ENCODE data around the gene MLYCD.

MLYCD gene

DNA sequence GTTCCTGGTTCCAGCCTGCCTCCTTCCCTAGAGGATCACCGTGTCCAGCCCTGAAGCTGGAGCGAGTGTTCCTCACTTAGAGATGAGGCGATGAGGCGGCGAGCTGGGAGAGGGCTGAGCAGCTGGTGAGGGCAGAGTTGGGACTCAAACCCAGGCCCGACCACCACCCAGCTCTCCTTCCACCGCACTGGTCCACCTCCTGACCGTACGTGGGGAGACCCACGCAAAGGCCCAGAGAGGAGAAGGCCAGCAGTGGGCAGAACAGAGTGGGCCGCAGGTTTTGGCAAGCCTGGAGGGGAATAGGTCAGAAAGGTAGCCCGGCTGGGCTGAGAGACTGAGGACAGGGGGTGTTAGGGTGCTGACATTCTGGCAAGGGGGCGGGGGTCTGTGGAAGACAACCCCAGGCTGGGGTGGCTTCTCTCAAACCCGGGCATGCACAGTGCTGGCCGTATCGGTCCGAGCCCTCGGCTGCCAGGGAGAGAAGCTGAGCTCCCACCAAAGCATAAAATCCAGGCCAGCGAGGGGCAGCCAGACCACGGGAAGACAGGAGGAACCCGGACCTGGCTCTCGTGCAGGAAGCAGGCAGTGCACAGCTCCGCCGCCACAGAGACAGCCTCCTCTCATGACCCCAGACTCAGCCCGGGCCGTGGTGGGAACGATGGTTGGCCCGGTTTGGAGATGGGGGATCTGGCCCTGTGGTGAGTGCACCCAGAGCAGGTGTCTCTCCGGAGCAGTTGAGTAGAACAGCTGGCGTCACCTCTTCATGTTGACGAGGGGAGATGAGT lies 24.9 kb downstream of the MLYCD start:
- DNase-seq: no peak
- intact Hi-C loops (cut with DNase I): no loop called here

DNA sequence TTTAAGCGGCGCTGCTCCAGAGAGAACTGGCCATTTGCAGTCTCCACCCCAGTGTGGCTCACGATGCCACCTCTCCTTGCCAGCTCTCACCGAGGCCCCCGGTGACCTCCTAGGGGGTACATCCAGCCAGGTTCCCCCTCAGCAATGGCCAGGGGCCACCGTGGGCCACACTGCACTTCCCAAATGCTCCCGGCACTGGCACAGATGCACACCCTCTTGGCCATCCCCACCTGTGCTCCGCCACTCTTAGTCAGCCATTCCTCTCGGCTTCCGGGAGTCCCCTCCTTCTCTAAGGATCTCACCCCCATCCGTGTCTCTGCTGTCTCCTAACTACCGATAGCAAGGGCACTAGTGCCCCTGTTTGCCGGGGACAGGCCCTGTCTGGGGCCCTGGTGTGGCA lies 25.8 kb downstream of the MLYCD start:
- intact Hi-C loops (cut with DNase I): no loop called here
- DNase-seq: no peak

DNA sequence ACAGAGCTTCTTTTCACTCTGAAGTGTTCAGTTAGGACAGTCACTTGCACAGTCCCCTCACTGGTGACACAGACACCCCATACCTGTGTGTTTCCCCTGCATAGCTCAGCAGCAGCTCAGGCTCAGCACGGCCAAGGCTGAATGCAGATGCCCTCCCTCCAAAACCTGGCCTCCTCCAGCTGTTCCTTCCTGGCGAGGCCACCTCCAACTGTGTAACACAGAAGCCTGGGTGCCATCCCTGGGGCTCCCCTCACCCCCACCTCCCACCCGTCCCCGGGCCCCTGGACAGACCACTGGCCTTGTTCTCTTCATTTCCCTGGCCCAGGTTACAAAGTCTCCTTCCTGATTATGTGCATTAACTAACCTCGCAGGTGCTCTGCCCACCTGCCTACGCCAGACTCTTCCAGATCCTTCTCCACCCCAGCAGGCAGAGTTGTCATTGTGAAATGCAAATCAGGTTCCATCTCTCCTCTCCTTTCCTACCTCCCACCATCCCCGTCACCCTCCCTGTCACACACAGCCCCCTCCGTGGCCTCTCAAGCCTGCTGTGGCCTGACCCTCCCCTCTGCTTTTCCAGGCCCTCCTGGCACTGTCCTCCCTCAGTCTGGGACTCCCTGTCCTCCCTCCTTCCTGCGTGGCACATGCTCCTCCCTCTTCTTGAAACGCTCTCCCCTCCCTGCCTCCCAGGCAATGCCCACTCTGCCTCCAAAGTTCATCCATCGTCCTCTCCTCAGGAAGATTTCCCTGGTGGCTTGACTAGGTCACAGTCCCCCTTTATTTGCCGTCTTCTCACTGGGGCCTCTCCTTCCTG lies 26.4 kb downstream of the MLYCD start:
- intact Hi-C loops (cut with DNase I): no loop called here
- DNase-seq: peak in 25 of 42 donors; percentile 18 to 79 (median 52)

DNA sequence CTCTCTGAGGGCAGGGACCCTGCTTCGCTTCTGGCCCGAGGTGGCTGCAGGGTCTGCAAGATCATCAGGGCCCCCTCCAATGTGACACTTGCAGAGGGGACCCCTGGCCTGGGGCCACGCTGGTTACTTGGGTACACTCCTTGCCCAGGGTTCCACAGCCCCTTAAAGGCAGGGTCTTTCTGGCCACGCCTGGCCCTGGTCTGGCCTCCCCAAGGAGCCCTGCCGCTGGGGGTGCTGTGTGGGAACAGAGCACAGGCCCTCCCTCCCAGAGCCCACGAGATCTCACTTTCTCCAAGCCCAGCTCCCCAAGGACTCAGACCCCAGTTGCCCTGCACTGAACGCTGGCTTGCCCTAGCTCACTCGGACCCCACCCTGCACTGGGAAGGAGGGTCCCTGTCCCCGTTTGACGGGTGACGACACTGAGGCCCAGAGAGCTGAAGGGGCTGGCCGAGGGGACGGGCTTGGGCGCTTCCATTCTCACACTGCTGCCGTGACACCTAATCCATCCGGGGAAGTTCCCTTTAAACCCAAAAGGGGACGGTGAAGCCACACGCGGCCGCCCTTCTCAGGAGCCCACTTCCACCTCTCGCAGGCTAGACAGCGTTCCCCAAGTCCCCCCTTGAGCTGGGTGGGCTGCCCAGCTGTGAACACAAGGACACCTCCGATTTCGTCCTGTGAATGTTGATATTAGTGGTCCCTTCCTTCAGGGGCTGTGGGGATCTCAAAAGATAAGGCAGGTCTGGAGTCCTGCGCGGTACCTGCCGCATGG lies 27.2 kb downstream of the MLYCD start:
- DNase-seq: no peak
- intact Hi-C loops (cut with DNase I): no loop called here

DNA sequence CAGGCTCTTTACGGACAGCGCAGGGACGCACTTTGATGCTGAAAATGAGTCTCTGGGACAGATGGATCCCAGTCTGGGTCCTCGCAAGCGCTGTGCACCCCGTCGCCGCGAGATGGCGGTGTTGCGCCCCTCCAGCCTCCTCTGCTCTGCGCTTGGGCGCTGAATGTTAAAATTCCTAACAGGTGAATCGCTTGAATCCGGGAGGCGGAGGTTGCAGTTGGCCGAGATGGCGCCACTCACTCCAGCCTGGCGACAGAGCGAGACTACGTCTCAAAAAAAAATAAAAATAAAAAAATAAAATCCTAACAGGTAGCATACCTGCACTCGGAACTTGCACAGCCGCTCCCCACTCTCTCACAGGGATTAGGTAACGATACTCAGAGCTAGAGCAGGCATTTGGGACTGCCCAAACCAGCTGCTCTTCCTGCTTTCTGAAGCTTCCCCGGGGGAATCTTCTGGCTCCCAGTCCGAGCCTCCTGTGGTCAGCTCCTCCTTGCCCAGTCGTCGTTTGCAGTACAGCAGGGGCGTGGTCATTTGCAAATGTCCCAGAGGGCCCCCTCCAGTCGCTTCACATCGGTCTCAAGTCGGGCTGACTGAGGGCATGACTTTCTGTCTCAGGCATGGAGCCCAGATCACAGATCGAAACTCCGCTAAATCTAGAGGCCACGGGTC lies 27.9 kb downstream of the MLYCD start:
- peak; percentile 60 to 92 (median 84) for DNase-seq

DNA sequence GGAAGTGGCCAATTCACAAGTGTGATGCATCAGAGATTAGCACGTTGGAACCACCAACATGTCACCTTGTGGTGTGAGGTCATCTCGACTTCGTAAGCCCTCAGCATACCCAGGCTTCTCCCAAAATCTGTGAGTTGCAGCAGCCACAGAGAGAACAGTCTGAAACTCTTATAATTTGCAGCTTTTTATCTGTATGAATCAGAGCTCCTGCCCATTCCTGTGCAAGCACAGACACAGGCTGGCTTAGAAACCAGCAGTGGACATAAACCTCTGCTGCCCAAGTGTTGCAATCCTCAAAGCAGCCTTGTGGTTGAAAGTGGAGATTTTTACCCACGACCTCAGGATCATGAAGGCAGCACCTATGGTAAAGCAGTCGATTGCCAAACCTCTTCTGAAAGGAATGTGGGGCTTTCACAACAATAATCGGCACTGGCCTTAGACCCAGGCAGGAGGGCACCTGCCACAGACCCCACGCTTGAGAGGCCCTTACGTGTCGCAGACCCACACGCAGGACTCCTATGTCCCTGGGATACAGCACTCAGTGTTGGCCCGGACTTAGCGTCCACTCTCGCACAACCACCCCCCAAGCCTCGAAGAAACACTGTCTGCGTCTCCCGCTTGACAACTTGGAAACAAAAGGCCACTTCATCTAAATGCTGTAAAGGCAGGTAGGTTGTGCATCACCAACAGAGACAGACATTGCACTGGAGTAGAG lies 29.6 kb downstream of the MLYCD start:
- intact Hi-C loops (cut with DNase I): no loop called here
- DNase-seq: no peak

More for the DNA sequence above, 27.9 kb downstream of the MLYCD start:
- intact Hi-C loops (cut with DNase I): no loop called here

DNA sequence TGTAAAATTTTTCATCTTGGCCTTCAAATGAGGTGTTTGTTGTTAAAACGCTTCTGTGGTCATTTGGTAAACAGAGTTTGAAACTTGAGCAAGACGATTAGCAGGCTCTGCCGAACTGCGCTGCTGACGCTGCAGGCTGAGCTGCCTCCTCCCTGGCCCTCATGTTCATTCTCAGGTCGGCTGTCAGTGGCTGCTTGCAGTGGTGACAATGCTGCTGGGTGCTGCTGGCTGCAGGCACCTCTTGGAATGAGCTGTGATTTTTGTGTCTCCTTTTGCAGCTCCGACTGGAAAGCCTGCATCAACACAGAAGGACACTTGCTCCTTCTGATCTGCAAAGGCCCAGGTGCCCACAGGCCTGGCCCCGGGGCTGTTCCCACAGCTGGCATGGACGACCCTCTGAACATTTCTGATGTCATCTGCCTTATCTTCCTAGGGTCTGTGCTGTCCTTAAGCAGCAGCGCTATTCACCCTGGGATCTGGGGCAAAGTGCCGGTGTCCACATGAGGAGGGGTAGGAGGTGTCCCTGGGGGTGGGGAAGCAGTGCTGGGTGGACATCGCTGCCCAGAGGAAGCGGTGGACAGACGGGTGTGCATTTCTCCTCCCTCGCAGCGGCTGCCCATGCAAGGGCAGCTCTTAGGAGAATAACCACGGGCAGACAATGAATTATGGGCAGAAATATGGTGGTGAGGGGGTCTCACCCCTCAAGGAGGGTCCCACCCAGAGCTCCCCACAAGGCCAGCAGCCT lies 31.1 kb downstream of the MLYCD start:
- intact Hi-C loops (cut with DNase I): no loop called here
- DNase-seq: no peak

DNA sequence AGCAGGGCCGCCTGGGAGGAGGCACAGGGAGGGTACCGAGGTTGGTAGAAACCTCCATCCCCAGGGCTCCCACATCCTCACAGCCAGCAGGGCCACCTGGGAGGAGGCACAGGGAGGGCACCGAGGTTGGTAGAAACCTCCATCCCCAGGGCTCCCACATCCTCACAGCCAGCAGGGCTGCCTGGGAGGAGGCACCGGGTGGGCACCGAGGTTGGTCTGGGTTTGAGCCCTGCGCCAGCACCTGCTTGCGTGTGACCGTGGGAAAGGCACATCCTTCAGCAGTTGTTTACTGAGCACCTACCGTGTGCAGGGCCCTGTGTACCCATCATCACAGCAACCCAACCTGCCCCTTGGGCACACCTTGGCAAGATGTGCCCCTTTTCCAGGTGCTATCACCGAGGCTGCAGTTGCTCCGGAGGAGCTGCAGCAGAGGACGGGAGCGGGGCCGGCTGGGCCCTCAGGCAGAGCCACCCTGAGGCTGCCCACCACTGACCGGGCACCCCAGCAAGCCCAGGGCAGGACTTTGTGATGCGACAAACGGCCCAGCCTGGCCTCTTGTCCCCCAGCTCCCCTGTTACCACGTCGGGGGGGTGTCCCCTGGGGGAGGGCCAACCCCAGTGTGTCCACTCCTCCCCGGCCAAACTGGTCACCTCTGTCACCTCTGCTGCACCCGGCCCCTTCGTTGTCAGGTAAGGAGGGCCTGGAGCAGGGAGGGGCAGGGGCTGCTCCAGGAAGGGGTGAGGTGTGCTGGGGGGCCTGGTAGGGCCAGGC lies 32.0 kb downstream of the MLYCD start:
- DNase-seq: no peak
- intact Hi-C loops (cut with DNase I): no loop called here

DNA sequence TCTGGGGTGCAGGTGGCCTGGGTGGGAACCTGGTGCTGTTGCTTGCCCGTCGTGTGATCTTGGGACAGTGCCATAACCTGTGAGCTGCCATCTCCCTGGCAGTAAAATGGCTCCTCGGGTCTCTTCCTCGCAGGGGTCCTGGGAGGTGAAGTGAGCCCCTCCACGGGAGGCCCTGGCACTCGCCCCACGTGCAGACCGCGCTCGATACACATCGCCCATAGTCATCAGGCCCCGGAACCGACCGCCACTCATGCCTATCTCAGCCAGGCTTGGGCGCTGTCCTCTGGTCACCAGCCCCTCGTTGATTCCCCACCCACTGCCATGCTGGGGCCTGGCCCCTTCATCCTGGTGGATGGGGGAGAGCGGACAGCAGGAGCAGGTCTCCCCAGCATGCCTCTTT lies 32.6 kb downstream of the MLYCD start:
- intact Hi-C loops (cut with DNase I): no loop called here
- no peak for DNase-seq

DNA sequence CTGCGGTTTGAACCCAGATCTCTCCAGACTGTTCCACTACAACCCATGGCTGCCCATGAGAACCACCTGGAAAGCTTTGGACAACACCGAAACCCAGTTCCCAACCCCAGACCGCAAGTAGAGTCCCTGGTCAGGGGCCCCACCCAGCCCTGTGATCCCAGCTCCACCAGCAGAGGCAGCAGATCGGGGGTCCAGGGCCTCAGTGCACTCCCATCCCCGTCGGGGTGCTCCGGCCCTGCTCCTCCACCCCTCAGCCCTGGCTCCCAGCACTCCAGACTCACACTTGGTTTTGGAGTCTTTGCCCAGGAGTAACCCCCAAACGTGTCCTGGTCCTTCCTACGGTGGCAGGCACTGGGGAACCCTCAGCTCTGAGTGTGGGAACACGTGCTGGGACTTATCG lies 33.4 kb downstream of the MLYCD start:
- no peak for DNase-seq
- intact Hi-C loops (cut with DNase I): no loop called here

DNA sequence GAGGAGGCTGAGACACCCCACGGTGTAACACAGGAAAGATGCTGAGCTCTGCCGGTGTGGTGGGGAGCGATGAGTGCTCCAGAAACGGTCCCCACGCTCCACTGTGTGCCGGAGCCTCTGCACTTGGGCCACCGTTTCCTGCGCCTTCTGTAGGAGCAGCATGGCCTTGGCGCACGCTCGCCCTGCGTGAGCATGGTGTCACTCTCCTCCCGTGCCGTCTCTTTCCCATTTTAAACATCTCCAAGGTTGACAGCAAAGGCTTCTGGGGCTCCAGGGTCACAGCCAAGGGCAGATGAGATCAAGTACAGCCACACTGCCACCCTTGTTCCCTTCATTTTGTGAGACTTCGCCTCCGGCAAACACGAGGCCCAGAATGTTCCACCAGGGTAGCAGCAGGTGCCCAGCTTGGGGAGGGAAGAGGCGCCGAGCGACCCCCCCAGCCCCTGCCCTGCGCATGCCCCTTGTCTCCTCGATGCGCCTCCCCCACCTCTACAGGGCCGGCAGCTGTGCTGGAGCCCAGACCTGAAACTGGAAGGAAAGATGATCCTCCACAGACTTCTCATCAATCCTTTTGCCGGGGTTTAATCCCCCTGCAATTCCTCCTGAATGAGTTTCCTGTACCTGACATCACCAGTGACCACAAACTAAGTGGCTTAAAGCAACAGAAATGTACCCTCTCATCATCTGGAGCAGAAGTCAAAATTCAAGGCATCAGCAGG lies 34.2 kb downstream of the MLYCD start:
- intact Hi-C loops (cut with DNase I): no loop called here
- DNase-seq: no peak

DNA sequence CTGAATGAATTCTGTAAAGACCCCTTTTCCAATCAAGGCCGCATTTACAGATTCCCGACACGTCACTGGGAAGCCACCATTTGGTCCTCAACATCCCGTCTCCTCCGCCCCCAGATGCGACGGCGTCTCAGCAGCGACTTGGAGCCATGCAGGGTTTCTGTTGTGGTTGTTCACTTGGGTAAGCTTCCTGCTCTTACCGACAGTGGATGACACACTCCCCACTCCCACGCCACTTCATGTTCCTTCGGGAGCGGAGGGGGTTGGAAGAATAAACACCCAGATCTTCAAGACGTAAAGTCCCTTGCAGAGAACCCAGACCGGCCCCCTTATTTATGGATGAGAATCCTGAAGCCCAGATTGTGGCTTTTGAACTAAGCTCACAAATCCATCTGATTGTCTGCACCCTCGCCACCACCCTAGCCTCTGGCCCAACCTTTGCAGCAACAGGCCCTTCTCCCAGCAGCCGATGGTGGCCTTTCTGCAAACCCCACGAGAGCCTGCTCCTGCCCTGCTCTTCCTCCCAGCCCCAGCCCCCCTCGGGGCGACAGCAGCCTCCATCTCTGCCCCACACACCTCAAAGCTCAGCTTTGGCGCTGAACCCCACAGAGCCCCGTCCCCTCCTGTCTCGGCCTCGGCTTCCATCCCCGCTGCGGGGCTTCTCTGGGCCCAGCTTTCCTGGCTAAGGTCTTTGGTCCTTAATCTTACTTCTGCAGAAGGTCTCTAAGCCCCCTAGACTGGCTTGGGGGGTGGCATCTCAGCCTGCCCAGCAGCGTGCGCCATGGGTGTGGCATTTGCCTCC lies 35.2 kb downstream of the MLYCD start:
- DNase-seq: peak in 39 of 42 donors; percentile 30 to 84 (median 61)
- intact Hi-C loops (cut with DNase I): no loop called here

DNA sequence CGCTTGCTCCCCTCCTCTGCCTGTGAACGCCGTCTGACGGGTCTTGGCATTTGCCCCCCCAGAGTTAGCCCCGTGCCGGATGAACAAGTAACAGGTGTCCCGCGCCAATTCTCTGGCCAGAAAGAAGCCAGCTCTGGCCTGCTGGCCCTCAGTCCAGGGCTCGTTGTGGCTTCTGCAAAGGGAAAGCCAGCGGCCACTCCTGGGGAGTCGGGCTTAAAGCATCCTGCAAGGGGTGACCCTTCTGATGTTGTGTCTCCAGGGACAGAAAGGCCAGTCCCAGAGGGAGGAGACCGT lies 35.7 kb downstream of the MLYCD start:
- DNase-seq: no peak
- intact Hi-C loops (cut with DNase I): no loop called here

DNA sequence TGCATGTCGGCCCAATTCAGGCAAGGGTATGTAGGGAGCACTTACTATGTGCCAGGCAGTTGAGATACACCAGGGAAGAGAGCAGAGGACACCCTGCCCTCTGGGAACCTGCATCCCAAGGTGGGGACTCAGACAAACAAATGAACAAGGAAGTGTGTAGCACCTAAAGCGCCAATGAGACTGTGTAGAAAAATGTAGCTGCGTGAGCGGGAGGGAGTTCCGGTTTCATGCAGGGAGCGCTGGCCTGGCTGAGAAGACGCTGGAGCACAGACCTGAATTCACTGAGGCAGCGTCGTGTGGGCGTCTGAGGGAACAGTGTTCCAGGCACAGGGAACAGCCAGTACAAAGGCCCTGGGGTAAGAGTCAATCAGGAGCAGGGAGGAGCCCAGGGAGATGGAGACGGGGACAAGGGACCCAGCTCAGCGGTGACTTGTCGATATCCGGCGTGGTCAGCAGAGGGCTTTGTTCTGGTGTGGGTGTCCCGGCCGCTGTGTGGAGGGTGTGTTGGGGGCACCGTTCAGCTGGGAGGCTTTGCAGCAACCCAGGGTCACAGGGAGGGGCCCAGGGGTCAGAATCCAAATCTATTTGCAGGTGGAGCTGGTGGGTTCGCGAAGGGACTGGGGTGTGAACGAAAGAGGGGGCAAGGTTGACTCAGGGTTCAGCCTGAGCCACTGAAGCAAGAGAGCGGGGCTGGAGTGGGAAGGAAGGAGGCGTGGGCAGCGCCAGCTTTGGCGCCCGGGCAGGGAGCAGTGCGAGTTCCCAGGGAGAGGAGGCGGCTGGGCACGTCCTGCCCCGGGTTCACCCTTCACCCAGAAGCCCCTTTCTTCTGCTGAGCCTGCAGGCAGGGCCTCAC lies 36.3 kb downstream of the MLYCD start:
- DNase-seq: no peak
- intact Hi-C loops (cut with DNase I): no loop called here

DNA sequence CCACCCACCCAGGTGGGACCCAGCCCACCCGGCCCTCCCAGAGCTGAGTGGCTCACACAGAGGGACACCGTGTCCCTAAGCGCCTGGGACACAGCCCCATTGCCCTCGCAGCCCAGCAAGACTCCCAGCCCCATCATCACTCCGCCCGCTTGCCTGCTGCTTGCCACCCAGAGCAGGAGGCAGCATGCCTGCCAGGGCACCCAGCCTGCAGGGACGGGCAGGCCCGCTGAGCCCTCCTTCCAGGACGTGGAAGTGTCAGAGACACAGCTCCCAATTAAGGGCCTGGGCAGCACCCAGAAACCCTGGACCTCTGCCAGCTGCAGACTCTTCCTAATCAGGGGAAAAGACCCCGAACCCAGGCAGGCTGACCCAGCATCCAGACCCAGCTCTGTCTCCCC lies 36.9 kb downstream of the MLYCD start:
- DNase-seq: no peak
- intact Hi-C loops (cut with DNase I): no loop called here
